ENCODE measurements around the gene USP35. TPM values are rescaled to one million over a fixed set of nuclear protein-coding genes. Genes with fewer than 3 reads are reported as not detected.

Gene USP35
- total RNA-seq, 2 donors from 2014 or later, result 9.6 to 10.0 TPM

GRCh38 chr11:78199015-78199652 is 10.4 kb downstream of the USP35 start:
- Mint-ChIP-seq H3K4me1 (peaks cover 31% of the 10 kb centered on the region), H3K4me3 (no peak overlapping the region), H3K36me3 (ENCODE audit: low read depth) (no peaks in the 10 kb centered on the region), H3K27ac (peak overlapping the region; percentile 6), H3K9me3 (no peaks in the 10 kb centered on the region), H3K27me3 (no peaks in the 10 kb centered on the region)
- ATAC-seq (replicated peaks), result no peak

DNA sequence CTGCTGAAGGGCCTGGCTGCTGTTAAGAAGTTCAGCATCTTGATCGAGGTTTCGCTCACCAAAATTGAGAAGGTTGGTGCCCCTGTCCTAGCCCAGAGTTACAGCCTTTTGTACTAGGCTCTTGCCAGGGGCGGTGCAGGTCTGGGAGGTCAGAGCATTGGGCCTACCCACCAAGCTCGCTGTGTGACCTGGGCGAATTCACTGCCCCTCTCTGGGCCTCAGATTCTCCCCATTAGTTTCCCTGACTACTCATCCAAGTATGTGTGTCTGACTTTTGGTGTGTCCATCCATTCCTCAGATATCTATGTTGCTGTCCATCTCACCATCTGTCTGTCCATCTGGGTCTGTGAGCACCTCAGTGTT is 10.9 kb downstream of the USP35 start:
- Mint-ChIP-seq H3K27ac (no peak overlapping the region), H3K4me1 (peaks cover 30% of the 10 kb centered on the region), H3K4me3 (no peak overlapping the region), H3K9me3 (no peaks in the 10 kb centered on the region), H3K36me3 (ENCODE audit: low read depth) (no peaks in the 10 kb centered on the region), H3K27me3 (no peaks in the 10 kb centered on the region)
- no peak for ATAC-seq (replicated peaks)

DNA sequence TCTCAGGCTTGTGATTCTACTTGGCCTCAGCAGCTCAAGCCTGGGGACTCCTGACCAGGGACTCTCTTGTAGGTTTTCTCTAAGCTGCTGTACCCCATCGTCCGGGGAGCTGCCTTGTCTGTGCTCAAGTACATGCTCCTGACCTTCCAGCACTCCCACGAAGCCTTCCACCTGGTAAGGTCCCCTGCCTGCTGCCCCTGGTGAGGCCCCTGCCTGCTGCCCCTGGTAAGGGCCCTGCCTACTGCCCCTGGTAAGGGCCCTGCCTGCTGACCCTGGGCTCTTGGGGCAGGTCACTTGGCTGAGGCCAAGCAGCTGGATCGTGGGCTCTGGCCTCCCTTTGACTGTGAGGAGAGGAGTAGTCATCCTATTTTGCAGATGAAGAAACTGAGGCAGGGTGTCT is 11.3 kb downstream of the USP35 start:
- Mint-ChIP-seq H3K36me3 (ENCODE audit: low read depth) (no peaks in the 10 kb centered on the region), H3K27ac (no peak overlapping the region)

DNA sequence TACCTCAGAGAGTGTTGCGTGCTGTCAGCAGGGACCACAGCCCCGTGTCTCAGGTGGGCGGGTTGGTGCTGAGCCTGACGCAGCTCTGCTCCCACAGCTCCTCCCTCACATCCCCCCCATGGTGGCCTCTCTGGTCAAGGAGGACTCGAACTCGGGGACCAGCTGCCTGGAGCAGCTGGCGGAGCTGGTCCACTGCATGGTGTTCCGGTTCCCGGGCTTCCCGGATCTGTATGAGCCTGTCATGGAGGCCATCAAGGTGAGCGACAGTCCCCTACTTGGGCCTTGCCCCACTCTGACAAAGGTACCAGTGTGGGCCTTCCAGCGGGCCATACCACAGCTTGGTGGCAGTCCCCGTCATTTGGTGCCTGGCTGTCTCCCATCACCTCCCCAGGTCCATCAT is 11.8 kb downstream of the USP35 start:
- no peaks in the 10 kb centered on the region for H3K36me3 Mint-ChIP-seq (ENCODE audit: low read depth)
- H3K27ac Mint-ChIP-seq, result peak overlapping the region; percentile 85
- H3K27me3 Mint-ChIP-seq, result no peaks in the 10 kb centered on the region
- ATAC-seq (replicated peaks), result no peak
- peaks cover 30% of the 10 kb centered on the region for H3K4me1 Mint-ChIP-seq
- H3K9me3 Mint-ChIP-seq, result no peaks in the 10 kb centered on the region
- no peak overlapping the region for H3K4me3 Mint-ChIP-seq

More for the DNA sequence above, 11.3 kb downstream of the USP35 start:
- Mint-ChIP-seq H3K4me1 (peaks cover 30% of the 10 kb centered on the region), H3K4me3 (no peak overlapping the region), H3K27me3 (no peaks in the 10 kb centered on the region), H3K9me3 (no peaks in the 10 kb centered on the region)
- no peak for ATAC-seq (replicated peaks)

DNA sequence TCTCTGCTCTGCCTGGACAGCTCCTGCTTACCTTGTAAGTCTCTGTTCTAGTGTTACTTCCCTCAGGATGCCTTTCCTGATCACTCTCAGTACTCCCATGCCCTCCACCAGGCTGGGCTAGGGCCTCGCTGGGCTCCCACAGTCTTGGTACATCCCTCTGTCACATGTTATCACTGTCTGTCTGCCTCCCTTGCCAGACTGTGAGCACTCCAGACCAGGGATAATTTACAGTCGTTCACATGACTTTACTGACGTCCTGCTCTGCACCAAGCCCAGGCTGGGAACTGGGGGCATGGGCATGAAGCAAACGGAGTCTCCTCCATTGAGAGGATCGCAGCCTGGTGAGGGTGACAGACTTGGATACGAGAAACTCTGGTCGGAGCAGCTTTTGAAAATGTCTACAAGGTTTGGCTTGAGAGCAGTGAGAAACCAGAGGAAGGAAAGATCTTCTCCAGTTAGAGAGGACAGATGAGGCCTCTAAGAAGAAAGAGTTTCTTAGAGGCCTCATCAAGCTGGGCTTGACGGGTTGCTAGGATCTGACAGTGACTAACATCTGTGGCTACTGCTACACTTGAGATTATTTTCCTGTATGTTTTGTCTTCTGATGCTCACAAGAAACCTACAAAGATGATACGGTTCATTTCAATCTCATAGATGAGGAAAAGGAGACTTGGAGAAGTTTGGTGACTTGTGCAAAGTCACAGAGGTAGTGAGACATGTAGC is 12.5 kb downstream of the USP35 start:
- Mint-ChIP-seq H3K4me1 (peaks cover 30% of the 10 kb centered on the region), H3K27ac (peak overlapping the region; percentile 85), H3K9me3 (no peaks in the 10 kb centered on the region), H3K36me3 (ENCODE audit: low read depth) (no peaks in the 10 kb centered on the region), H3K27me3 (no peaks in the 10 kb centered on the region), H3K4me3 (peak overlapping the region; percentile 81)
- ATAC-seq (replicated peaks), result no peak

DNA sequence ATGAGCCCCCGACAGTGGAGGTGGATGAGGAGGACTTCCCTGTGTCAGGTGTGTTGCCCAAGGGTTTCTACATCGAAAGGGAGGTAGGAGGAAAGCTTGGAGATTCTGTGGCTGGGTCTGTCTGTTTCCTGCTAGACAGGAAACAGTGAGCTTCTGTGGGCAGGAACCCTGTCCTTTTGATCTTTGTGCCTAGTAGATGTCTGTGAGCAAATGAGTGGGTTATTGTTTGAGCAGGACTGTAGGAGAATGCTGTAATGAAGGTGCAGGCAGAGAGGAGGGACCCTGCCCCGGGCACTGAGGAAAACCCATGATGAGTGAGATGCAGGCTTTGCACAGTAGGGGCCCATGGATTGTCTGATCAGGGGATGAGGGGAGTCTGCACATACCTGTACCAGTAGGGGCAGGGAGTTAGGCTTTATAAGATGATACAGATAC is 14.0 kb downstream of the USP35 start:
- Mint-ChIP-seq H3K27ac (peak overlapping the region; percentile 85), H3K4me3 (peak overlapping the region; percentile 81), H3K4me1 (peaks cover 30% of the 10 kb centered on the region), H3K9me3 (no peaks in the 10 kb centered on the region), H3K27me3 (no peaks in the 10 kb centered on the region), H3K36me3 (ENCODE audit: low read depth) (no peaks in the 10 kb centered on the region)
- peak; percentile 90 for ATAC-seq (replicated peaks)

DNA sequence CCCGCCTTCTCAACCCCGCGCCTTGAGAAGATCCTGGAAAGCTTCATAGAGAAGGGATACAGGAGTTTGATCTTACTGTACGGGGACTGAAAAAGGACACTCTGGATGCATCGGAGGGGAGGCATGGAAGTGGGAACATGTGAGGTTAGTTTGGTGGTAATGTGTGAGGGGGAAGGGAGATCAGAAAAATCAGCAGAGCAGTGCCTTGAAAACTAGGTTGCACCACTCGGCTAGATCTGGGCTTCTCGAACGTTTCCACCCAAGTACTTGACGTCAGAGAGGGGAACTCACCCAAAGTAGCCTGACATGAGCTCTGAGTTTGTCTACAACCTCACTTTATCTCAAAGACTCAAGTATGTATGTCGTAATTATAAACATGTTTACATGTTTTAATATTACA is 14.5 kb downstream of the USP35 start:
- H3K27me3 Mint-ChIP-seq, result no peaks in the 10 kb centered on the region
- no peaks in the 10 kb centered on the region for H3K36me3 Mint-ChIP-seq (ENCODE audit: low read depth)
- H3K4me1 Mint-ChIP-seq, result peaks cover 30% of the 10 kb centered on the region
- peak; percentile 51 for ATAC-seq (replicated peaks)
- no peaks in the 10 kb centered on the region for H3K9me3 Mint-ChIP-seq
- H3K27ac Mint-ChIP-seq, result peak overlapping the region; percentile 85
- peak overlapping the region; percentile 81 for H3K4me3 Mint-ChIP-seq

GRCh38 chr11:78205256-78205655 is 16.5 kb downstream of the USP35 start:
- H3K4me1 Mint-ChIP-seq, result peaks cover 30% of the 10 kb centered on the region
- no peak for ATAC-seq (replicated peaks)
- H3K36me3 Mint-ChIP-seq (ENCODE audit: low read depth), result peaks cover 15% of the 10 kb centered on the region
- no peak overlapping the region for H3K27ac Mint-ChIP-seq
- no peak overlapping the region for H3K4me3 Mint-ChIP-seq
- H3K9me3 Mint-ChIP-seq, result no peaks in the 10 kb centered on the region
- H3K27me3 Mint-ChIP-seq, result no peaks in the 10 kb centered on the region

DNA sequence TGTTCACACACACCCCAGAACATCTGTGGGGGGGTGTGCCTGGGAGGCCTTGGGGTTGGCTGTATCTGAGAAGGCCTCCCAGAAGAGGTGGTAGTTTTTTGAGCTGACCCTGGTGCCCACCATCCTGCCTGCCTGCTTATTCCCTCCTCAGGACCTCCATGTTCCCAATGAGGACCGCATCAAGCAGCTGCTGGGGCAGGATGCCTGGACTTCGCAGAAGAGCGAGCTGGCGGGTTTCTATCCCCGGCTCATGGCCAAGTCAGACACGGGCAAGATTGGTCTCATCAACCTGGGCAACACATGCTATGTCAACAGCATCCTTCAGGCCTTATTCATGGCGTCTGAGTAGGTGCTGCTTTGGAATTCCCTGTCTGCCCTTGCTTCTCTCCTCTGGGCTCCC is 17.0 kb downstream of the USP35 start:
- H3K4me3 Mint-ChIP-seq, result no peak overlapping the region
- peaks cover 20% of the 10 kb centered on the region for H3K36me3 Mint-ChIP-seq (ENCODE audit: low read depth)
- H3K27me3 Mint-ChIP-seq, result no peaks in the 10 kb centered on the region
- no peak overlapping the region for H3K27ac Mint-ChIP-seq
- no peaks in the 10 kb centered on the region for H3K9me3 Mint-ChIP-seq
- ATAC-seq (replicated peaks), result no peak
- H3K4me1 Mint-ChIP-seq, result peaks cover 30% of the 10 kb centered on the region

DNA sequence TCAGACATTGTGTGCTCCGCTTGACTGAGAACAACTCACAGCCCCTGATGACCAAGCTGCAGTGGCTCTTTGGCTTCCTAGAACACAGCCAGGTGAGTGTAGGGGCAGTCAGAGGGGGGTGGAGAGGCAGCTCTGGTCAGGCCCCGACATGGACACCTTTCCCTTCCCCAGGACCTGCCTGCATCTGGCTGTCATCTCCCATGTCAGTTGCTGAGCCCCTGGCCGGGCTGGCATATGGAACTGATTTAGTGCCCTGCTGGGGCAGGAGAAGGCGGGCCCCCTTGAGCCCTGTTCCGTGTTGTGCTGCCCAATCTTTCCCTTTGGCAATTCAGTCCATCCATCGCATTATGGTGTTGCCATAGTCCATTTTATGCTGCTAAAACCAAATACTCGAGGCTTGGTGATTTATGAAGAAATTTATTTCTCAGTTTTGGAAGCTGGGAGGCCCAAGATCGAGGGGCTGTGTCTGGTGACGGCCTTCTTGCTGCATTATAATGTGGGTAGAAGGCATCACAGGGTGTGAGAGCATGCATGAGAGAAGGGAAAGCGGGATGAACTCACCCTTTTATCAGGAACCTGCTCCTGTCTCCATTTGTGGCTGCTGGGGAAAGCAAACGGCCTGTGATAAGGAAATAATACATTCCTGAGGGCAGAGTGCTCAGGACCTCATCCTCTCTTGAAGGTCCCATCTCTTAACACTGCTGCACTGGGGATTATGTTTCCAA is 19.0 kb downstream of the USP35 start:
- H3K9me3 Mint-ChIP-seq, result no peaks in the 10 kb centered on the region
- peaks cover 12% of the 10 kb centered on the region for H3K4me1 Mint-ChIP-seq
- H3K27me3 Mint-ChIP-seq, result no peaks in the 10 kb centered on the region
- H3K27ac Mint-ChIP-seq, result no peak overlapping the region
- peaks cover 28% of the 10 kb centered on the region for H3K36me3 Mint-ChIP-seq (ENCODE audit: low read depth)
- ATAC-seq (replicated peaks), result no peak
- H3K4me3 Mint-ChIP-seq, result no peak overlapping the region

- H3K9me3 Mint-ChIP-seq, result no peaks in the 10 kb centered on the region
- H3K36me3 Mint-ChIP-seq (ENCODE audit: low read depth), result peaks cover 28% of the 10 kb centered on the region
- H3K27me3 Mint-ChIP-seq, result no peaks in the 10 kb centered on the region
- H3K4me1 Mint-ChIP-seq, result peaks cover 5% of the 10 kb centered on the region
- ATAC-seq (replicated peaks), result no peak
- no peak overlapping the region for H3K4me3 Mint-ChIP-seq
- H3K27ac Mint-ChIP-seq, result no peak overlapping the region
Measured at GRCh38 chr11:78208257-78209165, 19.8 kb downstream of the USP35 start.

GRCh38 chr11:78209478-78209877 is 20.8 kb downstream of the USP35 start:
- no peak for ATAC-seq (replicated peaks)
- no peaks in the 10 kb centered on the region for H3K9me3 Mint-ChIP-seq
- H3K4me1 Mint-ChIP-seq, result peaks cover 4% of the 10 kb centered on the region
- H3K27ac Mint-ChIP-seq, result no peak overlapping the region
- H3K27me3 Mint-ChIP-seq, result no peaks in the 10 kb centered on the region
- no peak overlapping the region for H3K4me3 Mint-ChIP-seq
- peaks cover 28% of the 10 kb centered on the region for H3K36me3 Mint-ChIP-seq (ENCODE audit: low read depth)

GRCh38 chr11:78210000-78210608 is 21.4 kb downstream of the USP35 start:
- Mint-ChIP-seq H3K4me1 (no peaks in the 10 kb centered on the region), H3K4me3 (no peak overlapping the region), H3K9me3 (no peaks in the 10 kb centered on the region), H3K27me3 (no peaks in the 10 kb centered on the region), H3K27ac (no peak overlapping the region), H3K36me3 (ENCODE audit: low read depth) (peaks cover 28% of the 10 kb centered on the region)
- no peak for ATAC-seq (replicated peaks)

DNA sequence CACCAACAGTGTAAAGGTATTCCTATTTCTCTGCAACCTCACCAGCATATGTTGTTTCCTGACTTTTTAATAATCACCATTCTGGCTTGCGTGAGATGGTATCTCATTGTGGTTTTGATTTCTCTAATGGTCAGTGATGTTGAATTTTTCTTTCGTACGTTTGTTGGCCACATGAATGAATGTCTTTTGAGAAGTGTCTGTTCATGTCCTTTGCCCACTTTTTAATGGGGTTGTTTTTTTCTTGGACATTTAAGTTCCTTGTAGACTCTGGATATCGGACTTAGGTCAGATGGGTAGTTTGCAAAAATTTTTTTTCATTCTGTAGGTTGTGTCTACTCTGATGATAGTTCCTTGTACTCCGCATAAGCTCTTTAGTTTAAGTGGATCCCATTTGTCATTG is 22.8 kb downstream of the USP35 start:
- ATAC-seq (replicated peaks), result no peak
- Mint-ChIP-seq H3K27me3 (no peaks in the 10 kb centered on the region), H3K9me3 (no peaks in the 10 kb centered on the region), H3K4me3 (no peak overlapping the region), H3K36me3 (ENCODE audit: low read depth) (peaks cover 28% of the 10 kb centered on the region), H3K4me1 (no peaks in the 10 kb centered on the region), H3K27ac (no peak overlapping the region)
